H1 (cell line): ENCODE measurements around the gene CD244. TPM values are rescaled to one million over a fixed set of nuclear protein-coding genes. Genes with fewer than 3 reads are reported as not detected.

Experiments used
- CTCF ChIA-PET: fragments of 300-600 bp; sonication (Branson Sonifier 250); formaldehyde crosslinking; loops from one replicate; lab custom pipeline; 2021; ENCODE audit not compliant: partially characterized antibody; lab: Charles Lee
- POLR2A ChIA-PET: fragments of 300-600 bp; sonication (Branson Sonifier 250); formaldehyde crosslinking; loops from one replicate; lab custom pipeline; 2021; ENCODE audit warnings: inconsistent platforms; ENCODE audit not compliant: partially characterized antibody; lab: Charles Lee
- DNase-seq, 2 experiments: peaks; one replicate each; pipeline versions ENCODE4 v3.0.0 to v3.0.0-alpha.2; 2010 to 2022; ENCODE audit warnings: low spot score in 2 of 2, low read depth in 1 of 2, mixed read lengths in 1 of 2
- FAIRE-seq: peaks from 2 replicates; lab custom pipeline; 2011; peaks lifted over from hg19 to GRCh38; lab: Jason Lieb, UNC
- H2AFZ ChIP-seq: 2 replicates; pipeline ENCODE4 v1.8.1; 2012; ENCODE audit warnings: low read length, inconsistent platforms
- H2AK5ac ChIP-seq: 2 replicates; pipeline ENCODE4 v1.6.1; 2013; ENCODE audit warnings: low read depth, low read length
- H2BK120ac ChIP-seq: replicated peaks from 2 replicates; pipeline ENCODE3; 2013; ENCODE audit warnings: low read depth, low read length, inconsistent platforms
- H2BK12ac ChIP-seq: 2 replicates; pipeline ENCODE4 v1.6.1; 2013; ENCODE audit warnings: low read depth, low read length
- H2BK15ac ChIP-seq: 2 replicates; pipeline ENCODE4 v1.6.1; 2013; ENCODE audit warnings: low read length
- H2BK20ac ChIP-seq: 2 replicates; pipeline ENCODE4 v1.6.1; 2013; ENCODE audit warnings: low read length
- H2BK5ac ChIP-seq: 2 replicates; pipeline ENCODE4 v1.6.1; 2013; ENCODE audit warnings: low read depth, low read length
- H3K14ac ChIP-seq: 2 replicates; pipeline ENCODE4 v1.6.1; 2013; ENCODE audit warnings: inconsistent platforms; ENCODE audit not compliant: insufficient read length
- H3K18ac ChIP-seq: 2 replicates; pipeline ENCODE4 v1.6.1; 2013; ENCODE audit warnings: low read length; ENCODE audit errors: extremely low read depth
- H3K23ac ChIP-seq: 2 replicates; pipeline ENCODE4 v1.6.1; 2013; ENCODE audit warnings: inconsistent platforms; ENCODE audit not compliant: insufficient read length
- H3K23me2 ChIP-seq: 2 replicates; pipeline ENCODE4 v1.6.1; 2013; ENCODE audit warnings: low read depth, low read length
- H3K27ac ChIP-seq: 2 replicates; pipeline ENCODE4 v1.6.1; 2011; ENCODE audit warnings: low read depth, low read length, inconsistent platforms
- H3K27me3 ChIP-seq, 4 experiments: replicated peaks in 1 of 4; 1 replicate in 1 of 4; 2 replicates in 3 of 4; pipeline versions ENCODE4 v1.6.1 to v1.8.1; 2011 to 2013; ENCODE audit warnings: low read length in 3 of 4, mild to moderate bottlenecking in 3 of 4, inconsistent platforms in 2 of 4, mixed read lengths in 2 of 4, moderate library complexity in 1 of 4; ENCODE audit not compliant: control insufficient read depth in 3 of 4, insufficient read depth in 3 of 4; ENCODE audit errors: extremely low read depth in 1 of 4
- H3K36me3 ChIP-seq, 4 experiments: 2 replicates each; pipeline versions ENCODE4 v1.6.1 to v1.8.1; 2011 to 2013; ENCODE audit warnings: mild to moderate bottlenecking in 4 of 4, low read length in 3 of 4, moderate library complexity in 2 of 4, control low read depth in 1 of 4, inconsistent platforms in 1 of 4; ENCODE audit not compliant: insufficient read depth in 4 of 4, control insufficient read depth in 2 of 4
- H3K4ac ChIP-seq: replicated peaks from 2 replicates; pipeline ENCODE3; 2013; ENCODE audit warnings: low read length, low read depth, mixed read lengths, inconsistent platforms; ENCODE audit not compliant: insufficient read length
- H3K4me1 ChIP-seq, 4 experiments: replicated peaks in 1 of 4; 1 replicate in 1 of 4; 2 replicates in 3 of 4; pipeline versions ENCODE4 v1.6.1 to v1.8.1; 2011 to 2013; ENCODE audit warnings: low read length in 3 of 4, inconsistent platforms in 2 of 4, mixed read lengths in 1 of 4; ENCODE audit not compliant: insufficient read depth in 4 of 4, control insufficient read depth in 3 of 4
- H3K4me2 ChIP-seq, 2 experiments: 2 replicates each; pipeline versions ENCODE4 v1.6.1 to v1.8.1; 2011 to 2013; ENCODE audit warnings: low read depth in 2 of 2, low read length in 2 of 2, control low read depth in 1 of 2, inconsistent platforms in 1 of 2, mild to moderate bottlenecking in 1 of 2; ENCODE audit not compliant: insufficient read depth in 1 of 2
- H3K4me3 ChIP-seq, 4 experiments: fragments of 200-600, 300-600 bp in 1 of 4; sonication (generic), shearing (Covaris generic), sonication (Bioruptor Twin) in 1 of 4; 2 replicates each; pipeline versions ENCODE4 v1.5.1 to v1.8.1; 2011 to 2016; ENCODE audit warnings: low read length in 4 of 4, low read depth in 3 of 4, control low read depth in 2 of 4, inconsistent platforms in 2 of 4, mild to moderate bottlenecking in 2 of 4, mixed read lengths in 1 of 4, moderate library complexity in 1 of 4; ENCODE audit not compliant: insufficient read depth in 2 of 4; ENCODE audit errors: extremely low read depth in 1 of 4
- H3K56ac ChIP-seq: replicated peaks from 2 replicates; pipeline ENCODE3; 2013; ENCODE audit warnings: low read depth, mild to moderate bottlenecking, mixed read lengths, low read length, inconsistent platforms; ENCODE audit not compliant: insufficient read length
- H3K79me1 ChIP-seq: 2 replicates; pipeline ENCODE4 v1.6.1; 2013; ENCODE audit warnings: low read depth, low read length, control low read depth
- H3K79me2 ChIP-seq, 2 experiments: 2 replicates each; pipeline versions ENCODE4 v1.6.1 to v1.8.1; 2012 to 2013; ENCODE audit warnings: low read length in 2 of 2, mild to moderate bottlenecking in 2 of 2, inconsistent platforms in 1 of 2; ENCODE audit not compliant: insufficient read depth in 2 of 2, control insufficient read depth in 1 of 2
- H3K9ac ChIP-seq, 4 experiments: replicated peaks in 1 of 4; 1 replicate in 1 of 4; 2 replicates in 3 of 4; pipeline versions ENCODE4 v1.6.1 to v1.8.1; 2011 to 2013; ENCODE audit warnings: low read depth in 3 of 4, low read length in 3 of 4, control low read depth in 2 of 4, mild to moderate bottlenecking in 2 of 4, moderate library complexity in 2 of 4, inconsistent platforms in 1 of 4; ENCODE audit errors: extremely low read depth in 1 of 4
- H3K9me3 ChIP-seq, 2 experiments: 2 replicates each; pipeline versions ENCODE4 v1.6.1 to v1.8.1; 2012 to 2013; ENCODE audit warnings: mild to moderate bottlenecking in 2 of 2, moderate library complexity in 2 of 2, control low read depth in 1 of 2, inconsistent platforms in 1 of 2, low read depth in 1 of 2, low read length in 1 of 2, mixed read lengths in 1 of 2; ENCODE audit not compliant: insufficient read depth in 2 of 2
- H4K20me1 ChIP-seq, 2 experiments: replicated peaks in 1 of 2; 2 replicates each; pipeline versions ENCODE3 to v1.8.1; 2011 to 2013; ENCODE audit warnings: inconsistent platforms in 2 of 2, low read length in 2 of 2, mild to moderate bottlenecking in 1 of 2; ENCODE audit not compliant: insufficient read depth in 2 of 2, control insufficient read depth in 1 of 2
- H4K5ac ChIP-seq: 2 replicates; pipeline ENCODE4 v1.6.1; 2013; ENCODE audit warnings: low read length, low read depth, mixed read lengths, inconsistent platforms; ENCODE audit not compliant: insufficient read length
- H4K8ac ChIP-seq: 2 replicates; pipeline ENCODE4 v1.8.0; 2013; ENCODE audit warnings: mild to moderate bottlenecking, moderate library complexity, low read length, inconsistent platforms; ENCODE audit not compliant: insufficient read depth; ENCODE audit errors: extremely low read depth
- H4K91ac ChIP-seq: replicated peaks from 2 replicates; pipeline ENCODE3; 2013; ENCODE audit warnings: low read length, mixed read lengths, inconsistent platforms; ENCODE audit not compliant: insufficient read length
- ATF2 ChIP-seq: IDR thresholded peaks from 2 replicates; pipeline ENCODE4 v1.6.1; 2012; ENCODE audit warnings: low read length, inconsistent platforms
- CHD2 ChIP-seq: IDR thresholded peaks from 2 replicates; pipeline ENCODE4 v1.6.1; 2012; ENCODE audit warnings: low read length, improper control_type of control experiment
- CTBP2 ChIP-seq: IDR thresholded peaks from 2 replicates; pipeline ENCODE4 v1.7.0; 2011; ENCODE audit warnings: borderline replicate concordance, mild to moderate bottlenecking, moderate library complexity, mixed read lengths, low read length; ENCODE audit not compliant: insufficient read depth, insufficient read length
- EGR1 ChIP-seq: IDR thresholded peaks from 2 replicates; pipeline ENCODE4 v1.6.1; 2011; ENCODE audit warnings: low read depth, low read length, borderline replicate concordance
- KDM1A ChIP-seq: fragments of 200-600, 300-600 bp; sonication (generic); IDR thresholded peaks from 2 replicates; pipeline ENCODE4 v1.7.1; 2016; ENCODE audit warnings: mild to moderate bottlenecking, low read length, borderline replicate concordance
- KDM5A ChIP-seq: fragments of 200-600 bp; IDR thresholded peaks from 2 replicates; pipeline ENCODE4 v1.7.1; 2012; ENCODE audit warnings: mild to moderate bottlenecking, low read length, inconsistent platforms, mixed read lengths
- MAX ChIP-seq: IDR thresholded peaks from 2 replicates; pipeline ENCODE4 v1.6.1; 2012; ENCODE audit warnings: inconsistent platforms
- NRF1 ChIP-seq: IDR thresholded peaks from 2 replicates; pipeline ENCODE4 v1.6.1; 2011; ENCODE audit warnings: mild to moderate bottlenecking, low read depth, low read length, improper control_type of control experiment
- POLR2AphosphoS5 ChIP-seq: IDR thresholded peaks from 2 replicates; pipeline ENCODE4 v1.6.1; 2011; ENCODE audit warnings: low read depth, low read length
- SIRT6 ChIP-seq: IDR thresholded peaks from one replicate; pipeline ENCODE4 v1.7.1; 2012; ENCODE audit warnings: low read length, inconsistent platforms
- SP2 ChIP-seq: IDR thresholded peaks from 2 replicates; pipeline ENCODE4 v1.6.1; 2012; ENCODE audit warnings: mild to moderate bottlenecking, low read length, inconsistent platforms
- SP4 ChIP-seq: IDR thresholded peaks from 2 replicates; pipeline ENCODE4 v1.6.1; 2012; ENCODE audit warnings: low read length, inconsistent platforms
- WGBS, 2 experiments: shearing (Covaris generic) in 1 of 2; methylation state at CpG; one replicate each; pipeline versions ENCODE4 v1.1.6 to v1.1.7; 2013 to 2015; ENCODE audit warnings: low lambda C conversion rate in 2 of 2, mixed read lengths in 2 of 2, inconsistent platforms in 1 of 2, low coverage in 1 of 2, missing lambda C conversion rate in 1 of 2; ENCODE audit not compliant: insufficient replicate concordance in 2 of 2, insufficient coverage in 1 of 2, insufficient read length in 1 of 2; ENCODE audit errors: extremely low coverage in 1 of 2, missing lambda C conversion rate in 1 of 2; 5-methylcytosine and 5-hydroxymethylcytosine counted together
- polyA plus RNA-seq, 7 experiments: library from polyadenylated mRNA; depleted of rRNA in 3 of 7; stranded (reverse) in 5 of 7; unstranded in 2 of 7; fragments of >200 nt in 5 of 7; fragments of 200-250 nt in 2 of 7; gene quantifications; 1 replicate in 5 of 7; 2 replicates in 1 of 7; 4 replicates in 1 of 7; pipeline versions ENCODE4 v1.2.1 to v1.2.3, GENCODE V29; 2011 to 2013; ENCODE audit warnings: missing spikeins in 2 of 7, mixed read lengths in 2 of 7
- total RNA-seq: library from RNA; stranded (reverse); fragmentation: NEBNext Ultra II Directional; extraction: Animal tissue kit (Norgen Biotek cat#: 25700); gene quantifications from 2 replicates; pipeline ENCODE4 v1.2.1, GENCODE V29; 2021

The CD244 gene
- total and polyA plus RNA-seq, 2 of the 8 experiments (the other 6 are each of a cell fraction or from before 2014, with no cell fraction given) = not detected

- H3K4me3 ChIP-seq = no peak overlapping the region
- no peaks in the 10 kb centered on the region for H3K79me2 ChIP-seq
- 92% methylated on average over 11 of the region's 11 CpGs; no CpG with 5 or more reads in 1 of the 2 experiments for WGBS, 2 experiments
- TF ChIP-seq KDM5A = no peak
- TF ChIP-seq EGR1 = no peak
- TF ChIP-seq NRF1 = no peak
- TF ChIP-seq KDM1A = no peak
- TF ChIP-seq SP4 = no peak
- TF ChIP-seq ATF2 = no peak
- no peak for TF ChIP-seq CTBP2
- TF ChIP-seq SIRT6 = no peak
- no peak for TF ChIP-seq CHD2
- no peak for TF ChIP-seq POLR2AphosphoS5
- TF ChIP-seq MAX = no peak
- no peak for TF ChIP-seq SP2
Measured at GRCh38 chr1:160863061-160863773, 530 bp upstream of the CD244 start.

More at GRCh38 chr1:160863061-160863773, 530 bp upstream of the CD244 start:
- Histone ChIP-seq H4K8ac (no peak overlapping the region), H4K91ac (no peak overlapping the region), H2AK5ac (no peak overlapping the region), H3K79me1 (no peaks in the 10 kb centered on the region), H2BK12ac (no peak overlapping the region), H2BK15ac (no peak overlapping the region), H3K9me3 (no peaks in the 10 kb centered on the region), H3K56ac (no peak overlapping the region), H3K4me2 (no peak overlapping the region), H2AFZ (no peak overlapping the region), H2BK5ac (no peak overlapping the region), H3K14ac (no peak overlapping the region), H3K18ac (no peak overlapping the region), H4K5ac (no peak overlapping the region), H3K27me3 (no peaks in the 10 kb centered on the region), H3K9ac (no peak overlapping the region), H3K23ac (no peak overlapping the region), H3K36me3 (no peaks in the 10 kb centered on the region), H3K23me2 (no peaks in the 10 kb centered on the region), H3K27ac (no peak overlapping the region), H3K4ac (no peak overlapping the region), H2BK120ac (no peak overlapping the region), H2BK20ac (no peak overlapping the region), H3K4me1 (peaks cover 0 to 2% (median 0%) of the 10 kb centered on the region in 4 experiments; a peak in 1 of 7 replicates), H4K20me1 (no peaks in the 10 kb centered on the region)
- CTCF ChIA-PET = interaction anchor here (0.7 to 5.5 kb wide), 9 partner anchors 11 to 182 kb away, joined by 3 to 35 read pairs (median 5); partner anchors contain the start of genes ITLN1 and ITLN2
- FAIRE-seq = no peak
- POLR2A ChIA-PET = interaction anchor here (0.6 kb wide), 1 partner anchor 125 kb away, joined by 3 read pairs; no protein-coding TSS in a partner anchor
- DNase-seq = no peak
